Loucy (cell line): ENCODE data around the gene HOXD8.

Experiments
- CTCF ChIP-seq: fragments of 200-600 bp; sonication (generic); conservative IDR thresholded peaks from 2 replicates; pipeline ENCODE4 v1.5.1; 2014; ENCODE audit warnings: mild to moderate bottlenecking, antibody characterized with exemption, low read length
- EZH2phosphoT487 ChIP-seq: fragments of 200-600 bp; IDR thresholded peaks from 2 replicates; pipeline ENCODE4 v1.6.1; 2018; ENCODE audit warnings: antibody characterized with exemption, mild to moderate bottlenecking, moderate library complexity, borderline replicate concordance

- TF ChIP-seq CTCF (no peak), EZH2phosphoT487 (no peak)
Measured at GRCh38 chr2:176099159-176099727, 30.3 kb upstream of the HOXD8 start.
